ENCODE data around the gene GNE.

- no peak for TF ChIP-seq CTCF (conservative IDR thresholded peaks at IDR 0.05; ENCODE audit: low read depth, low read length)
- no peak for TF ChIP-seq EZH2phosphoT487 (IDR thresholded peaks at IDR 0.05; ENCODE audit: borderline replicate concordance, low read length)
- no peak for TF ChIP-seq EZH2 (IDR thresholded peaks at IDR 0.05; ENCODE audit: low read length, unreplicated experiment)
These were observed 44.9 kb downstream of the GNE start for GRCh38 chr9:36213387-36213786.

All from PC-3 (cell line).